DND-41 (cell line): ENCODE data around the gene HDAC3.

ENCODE experiments used
- ATAC-seq: fragments of 200-7000 bp; cut with Tn5 transposase; 3 replicates; pipeline ENCODE4 v1.9.1; 2021; ENCODE audit warnings: low read depth; ENCODE audit not compliant: insufficient read depth
- DNase-seq: peaks from one replicate; pipeline ENCODE4 v3.0.0-alpha.2; 2020
- H2AFZ ChIP-seq: 2 replicates; pipeline ENCODE4 v1.6.0; 2012; ENCODE audit warnings: low read depth, low read length
- H3K27ac ChIP-seq: 2 replicates; pipeline ENCODE4 v1.5.1; 2012; ENCODE audit warnings: low read length, inconsistent platforms
- H3K27me3 ChIP-seq: fragments of 200-600 bp; sonication (generic); 2 replicates; pipeline ENCODE4 v1.6.0; 2012; ENCODE audit warnings: low read length, mild to moderate bottlenecking, inconsistent platforms; ENCODE audit not compliant: insufficient read depth, poor library complexity
- H3K36me3 ChIP-seq: 2 replicates; pipeline ENCODE4 v1.5.1; 2012; ENCODE audit warnings: low read length, inconsistent platforms; ENCODE audit not compliant: insufficient read depth
- H3K4me1 ChIP-seq: 2 replicates; pipeline ENCODE4 v1.5.1; 2012; ENCODE audit warnings: mild to moderate bottlenecking, low read length; ENCODE audit not compliant: insufficient read depth
- H3K4me2 ChIP-seq: 2 replicates; pipeline ENCODE4 v1.6.0; 2012; ENCODE audit warnings: mild to moderate bottlenecking, moderate library complexity, low read length, inconsistent platforms; ENCODE audit not compliant: insufficient read depth
- H3K4me3 ChIP-seq, 2 experiments: fragments of 200-600 bp in 1 of 2; shearing (Covaris generic) in 1 of 2; 2 replicates each; pipeline ENCODE4 v1.5.1; 2012 to 2016; ENCODE audit warnings: inconsistent platforms in 2 of 2, low read length in 2 of 2, mild to moderate bottlenecking in 2 of 2, low read depth in 1 of 2, moderate library complexity in 1 of 2
- H3K79me2 ChIP-seq: 2 replicates; pipeline ENCODE4 v1.6.0; 2012; ENCODE audit warnings: low read length, inconsistent platforms; ENCODE audit not compliant: insufficient read depth
- H3K9ac ChIP-seq: 2 replicates; pipeline ENCODE4 v1.6.0; 2012; ENCODE audit warnings: low read depth, mild to moderate bottlenecking, inconsistent platforms, low read length, moderate library complexity
- H3K9me3 ChIP-seq: 2 replicates; pipeline ENCODE4 v1.5.1; 2012; ENCODE audit warnings: low read length, moderate library complexity, mild to moderate bottlenecking, inconsistent platforms; ENCODE audit not compliant: insufficient read depth, severe bottlenecking
- H4K20me1 ChIP-seq: 2 replicates; pipeline ENCODE4 v1.6.0; 2012; ENCODE audit warnings: low read length; ENCODE audit not compliant: insufficient read depth
- CTCF ChIP-seq: IDR thresholded peaks from 2 replicates; pipeline ENCODE4 v1.5.1; 2012; ENCODE audit warnings: borderline replicate concordance, low read length, moderate library complexity, mild to moderate bottlenecking; ENCODE audit not compliant: poor library complexity, severe bottlenecking; ENCODE audit errors: extremely low read depth
- EZH2 ChIP-seq: IDR thresholded peaks from 3 replicates; pipeline ENCODE4 v1.6.1; 2012; ENCODE audit warnings: borderline replicate concordance, low read depth, mild to moderate bottlenecking, moderate library complexity, low read length, inconsistent platforms; ENCODE audit not compliant: severe bottlenecking

The HDAC3 gene

GRCh38 chr5:141628175-141628788 lies 8.4 kb downstream of the HDAC3 start:
- H3K4me1 ChIP-seq: peaks cover 6% of the 10 kb centered on the region; the same call in 1 of the 2 replicates
- H2AFZ ChIP-seq: no peak overlapping the region
- no peak overlapping the region for H3K9ac ChIP-seq
- peaks cover 9% of the 10 kb centered on the region; the same call in 1 of the 2 replicates for H4K20me1 ChIP-seq
- DNase-seq (no peak), ATAC-seq (no peak)
- no peak overlapping the region for H3K4me2 ChIP-seq
- no peaks in the 10 kb centered on the region for H3K9me3 ChIP-seq
- no peak overlapping the region for H3K27ac ChIP-seq
- H3K79me2 ChIP-seq: peaks cover 34% of the 10 kb centered on the region
- peaks cover 74% of the 10 kb centered on the region for H3K36me3 ChIP-seq
- TF ChIP-seq EZH2 (no peak), CTCF (no peak)
- no peak overlapping the region for H3K4me3 ChIP-seq
- no peaks in the 10 kb centered on the region for H3K27me3 ChIP-seq

GRCh38 chr5:141623611-141624010 lies 13.0 kb downstream of the HDAC3 start:
- no peak overlapping the region for H3K9ac ChIP-seq
- H3K4me2 ChIP-seq: no peak overlapping the region
- H3K4me1 ChIP-seq: peaks cover 10% of the 10 kb centered on the region
- H3K4me3 ChIP-seq: no peak overlapping the region
- H3K36me3 ChIP-seq: peaks cover 77% of the 10 kb centered on the region
- H3K79me2 ChIP-seq: peaks cover 6% of the 10 kb centered on the region
- no peaks in the 10 kb centered on the region for H3K9me3 ChIP-seq
- no peaks in the 10 kb centered on the region for H4K20me1 ChIP-seq
- H3K27me3 ChIP-seq: no peaks in the 10 kb centered on the region
- DNase-seq: no peak
- H2AFZ ChIP-seq: no peak overlapping the region
- ATAC-seq: no peak
- TF ChIP-seq EZH2: no peak
- TF ChIP-seq CTCF: no peak
- no peak overlapping the region for H3K27ac ChIP-seq

- ATAC-seq (no peak), DNase-seq (no peak)
- peaks cover 10% of the 10 kb centered on the region for H3K79me2 ChIP-seq
- no peaks in the 10 kb centered on the region for H3K9me3 ChIP-seq
- H3K4me1 ChIP-seq: peaks cover 10% of the 10 kb centered on the region
- H3K9ac ChIP-seq: no peak overlapping the region
- no peaks in the 10 kb centered on the region for H4K20me1 ChIP-seq
- TF ChIP-seq CTCF (no peak), EZH2 (no peak)
- H2AFZ ChIP-seq: no peak overlapping the region
- no peaks in the 10 kb centered on the region for H3K27me3 ChIP-seq
- no peak overlapping the region for H3K4me3 ChIP-seq
- no peak overlapping the region for H3K4me2 ChIP-seq
- H3K36me3 ChIP-seq: peaks cover 73% of the 10 kb centered on the region
- no peak overlapping the region for H3K27ac ChIP-seq
Observed at GRCh38 chr5:141623186-141623585, 13.5 kb downstream of the HDAC3 start.
